Transverse colon (tissue), 4 donors: Measurements from ENCODE around the gene CEND1.

Source experiments
- CTCF ChIP-seq, 5 experiments: fragments of 200-600 bp in 3 of 5; fragments of 450-650 bp in 2 of 5; sonication (generic) in 3 of 5; IDR thresholded peaks; 1 replicate in 2 of 5; 2 replicates in 3 of 5; pipeline ENCODE4 v1.5.1; 2016 to 2017; ENCODE audit warnings: antibody characterized with exemption in 5 of 5, inconsistent platforms in 3 of 5, mild to moderate bottlenecking in 2 of 5, moderate library complexity in 1 of 5
- EP300 ChIP-seq: sonication (generic); formaldehyde crosslinking; IDR thresholded peaks from one replicate; pipeline ENCODE4 v1.6.1; 2017; ENCODE audit warnings: antibody characterized with exemption, low read depth
- POLR2A ChIP-seq: fragments of 450-650 bp; IDR thresholded peaks from one replicate; pipeline ENCODE4 v1.6.1; 2016; ENCODE audit warnings: antibody characterized with exemption, mild to moderate bottlenecking, moderate library complexity
- POLR2AphosphoS5 ChIP-seq, 3 donors: sonication (generic); formaldehyde crosslinking; IDR thresholded peaks; one replicate each; pipeline ENCODE4 v1.6.1; 2016; ENCODE audit warnings: antibody characterized with exemption in 3 of 3

GRCh38 chr11:823441-824291 lies 33.8 kb upstream of the CEND1 start:
- TF ChIP-seq POLR2A, result no peak
- TF ChIP-seq POLR2AphosphoS5 (IDR thresholded peaks at IDR 0.05), result no peak
- TF ChIP-seq CTCF (IDR thresholded peaks at IDR 0.05), result no peak
- TF ChIP-seq EP300, result no peak
